Measurements from ENCODE around the gene AMELY.
"Not testable (repeated sequence)": the region's sequence is repeated elsewhere in the genome, so short reads cannot be mapped to it uniquely, and the experiment has no call there.

The AMELY gene, protein sequence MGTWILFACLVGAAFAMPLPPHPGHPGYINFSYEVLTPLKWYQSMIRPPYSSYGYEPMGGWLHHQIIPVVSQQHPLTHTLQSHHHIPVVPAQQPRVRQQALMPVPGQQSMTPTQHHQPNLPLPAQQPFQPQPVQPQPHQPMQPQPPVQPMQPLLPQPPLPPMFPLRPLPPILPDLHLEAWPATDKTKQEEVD

DNA sequence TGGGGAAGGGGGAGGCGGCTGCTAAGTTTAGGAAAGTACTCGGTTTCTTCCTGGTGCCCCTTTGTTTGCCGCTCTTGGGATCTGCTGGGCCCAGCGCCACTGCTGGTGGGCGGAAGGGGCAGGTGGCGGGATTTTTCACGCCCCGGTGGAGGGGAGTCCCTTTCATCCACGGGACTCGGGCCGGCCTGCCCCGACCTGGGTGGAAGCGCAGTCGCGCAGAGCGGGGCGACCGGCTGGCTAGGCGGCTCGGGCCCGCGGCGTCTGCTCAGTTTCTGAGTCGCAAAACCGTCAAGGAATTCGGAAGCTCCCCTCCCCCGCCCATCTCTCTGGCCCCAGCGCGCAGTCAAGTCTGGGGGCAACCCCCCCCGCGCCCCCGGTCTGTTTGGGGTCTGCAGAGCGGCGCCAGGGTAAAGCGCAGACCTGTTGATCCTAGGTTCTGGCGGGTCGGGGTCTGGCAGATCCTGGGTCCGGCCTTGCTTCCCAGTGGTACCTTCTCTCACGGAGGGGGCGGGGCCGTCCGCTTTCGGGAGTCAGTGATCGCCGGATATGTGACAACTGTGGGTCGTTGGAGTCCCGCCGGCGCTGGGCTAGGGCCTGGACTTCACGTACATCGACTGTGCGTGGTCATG lies at the start of gene AMELY:
TSS of gene AMELY (minus strand) at position 500 of the 629 bp plus-strand sequence. CDS start 39,144 bp downstream, outside the sequence.
- DNase-seq (ENCODE audit: low read depth in 2 of 3, low spot score in 1 of 3) = no peak

DNA sequence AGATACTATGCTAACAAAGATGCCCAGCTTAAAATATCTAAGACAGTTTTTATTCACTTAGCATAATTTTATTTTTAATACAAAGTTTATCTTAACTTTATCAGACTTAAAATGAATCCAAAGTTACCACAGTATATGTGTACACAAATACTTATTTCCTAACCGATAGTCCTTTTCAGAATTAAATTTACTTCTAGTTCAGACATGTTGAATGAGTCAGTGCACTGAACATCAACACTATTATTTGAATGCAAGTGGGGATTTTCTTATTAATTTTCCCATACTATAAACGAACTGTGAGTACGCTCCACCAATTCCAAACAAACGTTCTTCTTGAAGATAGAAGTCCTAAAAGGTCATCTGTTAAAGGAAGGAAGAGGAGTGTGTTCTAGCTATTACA lies 38.4 kb upstream of the AMELY start:
- no peak for DNase-seq (ENCODE audit: low read depth in 2 of 3, low spot score in 1 of 3)

DNA sequence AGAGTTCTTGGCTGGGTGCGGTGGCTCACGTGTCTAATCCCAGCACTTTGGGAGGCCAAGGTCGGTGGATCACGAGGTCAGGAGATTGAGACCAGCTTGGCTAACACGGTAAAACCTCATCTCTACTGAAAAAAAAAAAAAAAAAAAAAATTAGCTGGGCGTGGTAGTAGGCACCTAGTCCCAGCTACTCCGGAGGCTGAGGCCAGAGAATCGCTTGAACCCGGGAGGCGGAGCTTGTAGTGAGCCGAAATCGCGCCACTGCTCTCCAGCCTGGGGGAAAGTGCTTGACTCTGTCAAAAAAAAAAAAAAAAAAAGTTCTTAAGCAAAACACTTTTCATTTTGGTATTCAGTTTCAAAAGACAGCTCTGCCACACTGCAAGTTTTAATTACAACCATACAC lies 36.8 kb upstream of the AMELY start:
- no peak for DNase-seq (ENCODE audit: low read depth in 2 of 3, low spot score in 1 of 3)

- DNase-seq (ENCODE audit: low read depth in 2 of 3, low spot score in 1 of 3) = no peak
These were observed 36.1 kb upstream of the AMELY start for GRCh38 chrY:6947695-6948094.

DNA sequence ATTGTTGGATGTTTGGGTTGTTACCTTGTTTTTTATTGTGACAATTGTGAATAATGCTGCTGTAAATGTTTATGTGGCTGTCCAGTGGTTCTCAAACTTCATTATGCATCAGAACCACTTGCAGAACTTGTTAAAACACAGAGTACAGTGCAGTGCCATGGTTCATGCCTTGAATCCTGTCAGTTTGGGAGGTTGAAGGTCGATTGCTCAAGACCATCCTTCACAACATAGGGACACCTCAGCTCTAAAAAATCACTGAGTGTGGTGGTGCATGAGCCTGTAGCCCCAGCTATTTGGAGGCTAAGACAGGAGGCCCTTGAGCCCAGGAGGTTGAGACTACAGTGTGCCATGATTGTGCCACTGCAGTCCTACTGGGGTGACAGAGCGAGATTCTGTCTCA lies 23.9 kb upstream of the AMELY start:
- no peak for DNase-seq (ENCODE audit: low read depth in 2 of 3, low spot score in 1 of 3)

- no peak for DNase-seq (ENCODE audit: low read depth in 2 of 3, low spot score in 1 of 3)
These were observed 20.3 kb upstream of the AMELY start for GRCh38 chrY:6931779-6932396.

- no peak for DNase-seq (ENCODE audit: low read depth in 2 of 3, low spot score in 1 of 3)
These were observed 17.7 kb upstream of the AMELY start for GRCh38 chrY:6929237-6929636.

- no peak for DNase-seq (ENCODE audit: low read depth in 2 of 3, low spot score in 1 of 3)
These were observed 16.7 kb upstream of the AMELY start for GRCh38 chrY:6928265-6928664.

DNA sequence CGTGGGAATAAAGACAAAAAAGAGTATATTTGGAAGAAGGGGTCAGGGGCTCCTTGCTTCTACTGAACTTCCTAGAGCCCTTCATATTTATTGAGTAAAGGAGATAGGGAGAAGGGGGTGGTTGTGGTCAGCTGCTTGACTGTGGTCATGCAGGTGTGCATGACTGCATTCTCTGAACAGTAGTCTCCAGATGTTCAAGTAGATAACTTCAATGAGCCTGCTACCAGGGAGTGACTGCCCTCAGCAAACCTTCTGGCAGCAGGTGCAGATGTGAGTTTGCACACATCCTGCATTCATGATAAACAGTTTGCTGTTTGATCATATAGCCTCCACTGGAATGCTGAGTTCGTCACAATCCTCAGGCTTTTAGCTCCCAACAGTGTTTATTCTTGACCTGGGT lies 9.5 kb upstream of the AMELY start:
- DNase-seq (ENCODE audit: low read depth in 2 of 3, low spot score in 1 of 3) = no peak

- DNase-seq (ENCODE audit: low read depth in 2 of 3, low spot score in 1 of 3) = no peak
These were observed 1.8 kb upstream of the AMELY start for GRCh38 chrY:6913362-6913761.

GRCh38 chrY:6910372-6911252 lies 940 bp downstream of the AMELY start, which contains the start of gene TBL1Y:
Gene TBL1Y (plus strand): TSS chrY:6910697. CDS start chrY:7025085, 114,388 bp downstream.
- DNase-seq (ENCODE audit: low read depth in 2 of 3, low spot score in 1 of 3) = no peak

DNA sequence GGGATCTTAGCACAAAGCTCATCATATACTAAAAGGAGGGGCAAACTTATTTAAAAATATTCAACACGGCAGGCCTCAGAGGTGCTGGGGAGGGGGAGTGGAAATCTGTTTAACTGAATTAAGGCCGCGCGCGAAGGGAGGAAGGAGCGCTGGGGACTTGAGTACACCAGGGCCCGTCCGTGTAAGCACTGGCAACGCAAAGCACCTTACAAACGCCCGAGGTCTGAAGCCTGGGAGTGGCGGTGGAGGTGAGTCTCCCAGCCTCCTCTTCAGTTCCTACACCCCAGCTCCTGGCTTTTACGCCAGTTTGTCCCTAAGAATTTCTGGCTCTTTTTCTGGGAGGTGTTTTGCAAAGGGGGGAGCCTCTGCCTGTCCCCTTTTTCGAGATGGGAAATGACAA lies 1.7 kb downstream of the AMELY start:
- DNase-seq (ENCODE audit: low read depth in 2 of 3, low spot score in 1 of 3) = no peak

GRCh38 chrY:6909118-6909521 lies 2.4 kb downstream of the AMELY start:
- DNase-seq (ENCODE audit: low read depth in 2 of 3, low spot score in 1 of 3) = no peak

- DNase-seq (ENCODE audit: low read depth in 2 of 3, low spot score in 1 of 3) = not testable (repeated sequence)
These were observed 3.5 kb downstream of the AMELY start for GRCh38 chrY:6908021-6908420.

DNA sequence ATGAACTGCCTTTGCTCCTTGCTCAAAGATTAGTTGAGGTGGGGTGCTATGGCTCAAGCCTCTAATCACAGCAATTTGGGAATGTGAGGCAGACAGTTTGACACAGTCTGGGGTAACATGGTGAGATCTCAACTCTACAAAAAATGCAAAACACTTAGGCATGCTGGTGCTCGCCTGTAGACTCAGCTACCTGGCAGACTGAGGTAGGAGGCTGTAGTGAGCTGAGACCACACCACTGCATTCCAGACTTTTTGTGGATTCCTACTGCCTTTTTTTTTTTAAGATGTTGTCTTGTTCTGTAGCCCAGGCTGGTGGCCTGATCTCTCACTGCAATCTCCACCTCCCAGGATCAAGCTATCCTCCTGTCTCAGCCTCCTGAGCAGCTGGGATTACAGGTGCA lies 4.0 kb downstream of the AMELY start:
- no peak for DNase-seq (ENCODE audit: low read depth in 2 of 3, low spot score in 1 of 3)

DNA sequence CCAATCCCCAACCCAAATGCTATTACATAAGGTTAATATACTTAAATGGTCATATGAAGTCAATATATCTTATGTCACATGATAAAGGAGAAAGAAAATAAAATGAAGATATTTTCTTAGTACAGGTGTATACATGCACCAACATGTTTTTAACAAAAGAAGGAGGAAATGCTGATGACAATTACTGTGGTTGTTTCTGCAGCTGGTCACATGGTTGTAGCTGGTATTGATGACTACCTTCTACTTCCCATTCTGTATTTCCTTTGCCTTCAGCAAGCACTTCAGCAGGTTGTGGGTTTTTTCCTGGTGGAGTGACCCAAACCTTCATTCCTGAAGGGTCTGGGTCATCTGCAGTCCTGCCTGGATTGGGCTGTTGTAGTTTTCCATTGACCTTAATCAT lies 9.4 kb downstream of the AMELY start:
- not testable (repeated sequence) for DNase-seq (ENCODE audit: low read depth in 2 of 3, low spot score in 1 of 3)

- DNase-seq (ENCODE audit: low read depth in 2 of 3, low spot score in 1 of 3) = no peak
These were observed 16.3 kb downstream of the AMELY start for GRCh38 chrY:6895236-6895635.

- DNase-seq (ENCODE audit: low read depth in 2 of 3, low spot score in 1 of 3) = no peak
These were observed 17.1 kb downstream of the AMELY start for GRCh38 chrY:6894496-6894895.

- DNase-seq (ENCODE audit: low read depth in 2 of 3, low spot score in 1 of 3) = no peak
These were observed 62.2 kb downstream of the AMELY start for GRCh38 chrY:6849384-6849783.

- not testable (repeated sequence) for DNase-seq (ENCODE audit: low read depth in 2 of 3, low spot score in 1 of 3)
These were observed 68.9 kb downstream of the AMELY start for GRCh38 chrY:6842650-6843049.

Measured in stimulated activated CD4-positive, alpha-beta T cell treated with anti-CD3 and anti-CD28 coated beads, Interleukin-12 subunit alpha, Interleukin-12 subunit beta, amount 100 ng/mL, for 48 hours (primary cell).